Measurements from ENCODE around the gene CACNA1S. TPM values are rescaled to one million over a fixed set of nuclear protein-coding genes. Genes with fewer than 3 reads are reported as not detected.

CACNA1S gene
- total and polyA plus RNA-seq, 2 donors (not counting 1 experiment from before 2014, with no cell fraction given): not detected

GRCh38 chr1:201007481-201007880, 104.7 kb downstream of the CACNA1S start:
- Mint-ChIP-seq H3K9me3 (ENCODE audit: insufficient read depth) (no peaks in the 10 kb centered on the region), H3K27me3 (no peaks in the 10 kb centered on the region), H3K4me3 (no peak overlapping the region), H3K27ac (no peak overlapping the region), H3K4me1 (peaks cover 25% of the 10 kb centered on the region)
- no peak overlapping the region for H3K9ac ChIP-seq (ENCODE audit: low read length)
- peaks cover 73% of the 10 kb centered on the region for H4K20me1 ChIP-seq (ENCODE audit: control insufficient read depth, insufficient read depth, low read length, poor library complexity, severe bottlenecking)
- no peak overlapping the region for H3K4me2 ChIP-seq (replicated peaks; ENCODE audit: low read depth, low read length, poor library complexity, severe bottlenecking)
- no peaks in the 10 kb centered on the region for H3K27me3 ChIP-seq (replicated peaks in 1 of 4; ENCODE audit: control extremely low read depth in 1 of 4, control insufficient read depth in 3 of 4, insufficient read depth in 4 of 4, low read length in 3 of 4)
- peaks cover 0 to 76% of the 10 kb centered on the region in 2 experiments for H3K36me3 ChIP-seq (replicated peaks in 1 of 2; ENCODE audit: control extremely low read depth in 1 of 2, control insufficient read depth in 1 of 2, extremely low read depth in 1 of 2, insufficient read depth in 2 of 2, low read length in 1 of 2)
- no peaks in the 10 kb centered on the region for H3K4me1 ChIP-seq (ENCODE audit: control insufficient read depth in 2 of 2, insufficient read depth in 2 of 2, low read length in 2 of 2)
- no peak for ATAC-seq (ENCODE audit: low read depth)
- no peak overlapping the region for H2AFZ ChIP-seq (ENCODE audit: insufficient read depth, low read depth, low read length, poor library complexity, severe bottlenecking)
- no peak overlapping the region for H3K4me3 ChIP-seq (ENCODE audit: control extremely low read depth in 1 of 5, extremely low read depth in 1 of 5, insufficient read depth in 1 of 5, low read depth in 2 of 5, low read length in 4 of 5)
- 97% methylated on average over 4 of the region's 5 CpGs for WGBS (ENCODE audit: insufficient coverage)
- no peak for TF ChIP-seq CTCF (IDR thresholded peaks at IDR 0.05)
- TF ChIP-seq EZH2 (IDR thresholded peaks at IDR 0.05; ENCODE audit: borderline replicate concordance, insufficient read depth, low read depth, low read length, poor library complexity, severe bottlenecking): no peak
- H3K9me3 ChIP-seq (ENCODE audit: control extremely low read depth in 1 of 3, control insufficient read depth in 2 of 3, insufficient read depth in 1 of 3, low read length in 2 of 3): no peaks in the 10 kb centered on the region
- no peak for DNase-seq
- intact Hi-C loops (cut with micrococcal nuclease): no loop called here
- ChIA-PET CTCF (no interaction called here), POLR2A (no interaction called here)
- H3K27ac ChIP-seq (ENCODE audit: low read length in 2 of 2): no peak overlapping the region
- peaks cover 53% of the 10 kb centered on the region for H3K79me2 ChIP-seq (ENCODE audit: control insufficient read depth, insufficient read depth, low read length)

- peaks cover 0 to 75% of the 10 kb centered on the region in 2 experiments for H3K36me3 ChIP-seq (replicated peaks in 1 of 2; ENCODE audit: control extremely low read depth in 1 of 2, control insufficient read depth in 1 of 2, extremely low read depth in 1 of 2, insufficient read depth in 2 of 2, low read length in 1 of 2)
- ChIA-PET POLR2A (no interaction called here), CTCF (interaction anchor here (1.0 to 1.6 kb wide), 2 partner anchors 27 to 35 kb away, joined by 3 to 7 read pairs; no protein-coding TSS in a partner anchor)
- intact Hi-C loops (cut with micrococcal nuclease): no loop called here
- no peak overlapping the region for H3K4me3 ChIP-seq (ENCODE audit: control extremely low read depth in 1 of 5, extremely low read depth in 1 of 5, insufficient read depth in 1 of 5, low read depth in 2 of 5, low read length in 4 of 5)
- no peaks in the 10 kb centered on the region for H3K27me3 ChIP-seq (replicated peaks in 1 of 4; ENCODE audit: control extremely low read depth in 1 of 4, control insufficient read depth in 3 of 4, insufficient read depth in 4 of 4, low read length in 3 of 4)
- Mint-ChIP-seq H3K27ac (no peak overlapping the region), H3K4me3 (no peak overlapping the region), H3K9me3 (ENCODE audit: insufficient read depth) (no peaks in the 10 kb centered on the region), H3K4me1 (peaks cover 16% of the 10 kb centered on the region), H3K27me3 (no peaks in the 10 kb centered on the region)
- H3K4me1 ChIP-seq (ENCODE audit: control insufficient read depth in 2 of 2, insufficient read depth in 2 of 2, low read length in 2 of 2): no peaks in the 10 kb centered on the region
- H3K9me3 ChIP-seq (ENCODE audit: control extremely low read depth in 1 of 3, control insufficient read depth in 2 of 3, insufficient read depth in 1 of 3, low read length in 2 of 3): no peaks in the 10 kb centered on the region
- WGBS (ENCODE audit: insufficient coverage): 86% methylated on average over 1 of the region's 2 CpGs
- no peak overlapping the region for H2AFZ ChIP-seq (ENCODE audit: insufficient read depth, low read depth, low read length, poor library complexity, severe bottlenecking)
- H3K79me2 ChIP-seq (ENCODE audit: control insufficient read depth, insufficient read depth, low read length): peaks cover 43% of the 10 kb centered on the region
- no peak overlapping the region for H3K9ac ChIP-seq (ENCODE audit: low read length)
- no peak for TF ChIP-seq CTCF (IDR thresholded peaks at IDR 0.05)
- TF ChIP-seq EZH2 (IDR thresholded peaks at IDR 0.05; ENCODE audit: borderline replicate concordance, insufficient read depth, low read depth, low read length, poor library complexity, severe bottlenecking): no peak
- DNase-seq: no peak
- no peak overlapping the region for H3K4me2 ChIP-seq (replicated peaks; ENCODE audit: low read depth, low read length, poor library complexity, severe bottlenecking)
- ATAC-seq (ENCODE audit: low read depth): no peak
- H3K27ac ChIP-seq (ENCODE audit: low read length in 2 of 2): no peak overlapping the region
- peaks cover 62% of the 10 kb centered on the region for H4K20me1 ChIP-seq (ENCODE audit: control insufficient read depth, insufficient read depth, low read length, poor library complexity, severe bottlenecking)
These were observed 105.8 kb downstream of the CACNA1S start for GRCh38 chr1:201006450-201006849.

All from B cell (primary cell).